HepG2 (cell line): ENCODE measurements around the gene STARD13. TPM values are rescaled to one million over a fixed set of nuclear protein-coding genes. Genes with fewer than 3 reads are reported as not detected.

Experiments
- ATAC-seq: fragments of 200-7000 bp; cut with Tn5 transposase; 3 replicates; pipeline ENCODE4 v1.9.1; 2020; ENCODE audit warnings: mild to moderate bottlenecking, moderate library complexity
- BruUV-seq: library from RNA; stranded (reverse); fragments of 400-500 nt; replicated peaks from 2 replicates; lab custom pipeline; 2021; lab: Mats Ljungman, UMichigan
- CTCF ChIA-PET: fragments of 300-600 bp; formaldehyde crosslinking; extraction: SDS; loops from one replicate; lab custom pipeline; 2021; ENCODE audit warnings: low total read pairs, inconsistent platforms, low intra/inter-chr PET ratio; lab: Yijun Ruan, JAX
- POLR2A ChIA-PET: fragments of 350-600 bp; sonication (Branson Sonifier 250); formaldehyde crosslinking; loops from one replicate; lab custom pipeline; 2020; ENCODE audit warnings: antibody characterized with exemption, inconsistent platforms; lab: Yijun Ruan, JAX
- DNase-seq: peaks from one replicate; pipeline ENCODE4 v3.0.0-alpha.2; 2015; ENCODE audit warnings: low spot score
- FAIRE-seq: peaks from 3 replicates; lab custom pipeline; 2011; peaks lifted over from hg19 to GRCh38; lab: Jason Lieb, UNC
- H2AFZ ChIP-seq: one replicate; pipeline ENCODE4 v1.6.1; 2011; ENCODE audit warnings: low read length, inconsistent platforms
- H3K27ac ChIP-seq: fragments of 300-600 bp; 3 replicates; pipeline ENCODE4 v1.8.0; 2011; ENCODE audit warnings: mixed run types, mild to moderate bottlenecking, mixed read lengths, low read length, inconsistent platforms; ENCODE audit not compliant: insufficient read depth; ENCODE audit errors: extremely low read length
- H3K27me3 ChIP-seq, 2 experiments: fragments of 200-600 bp in 1 of 2; 2 replicates in 1 of 2; 3 replicates in 1 of 2; pipeline versions ENCODE4 v1.6.0 to v1.8.0; 2011; ENCODE audit warnings: low read length in 2 of 2, mild to moderate bottlenecking in 2 of 2, moderate library complexity in 2 of 2, inconsistent platforms in 1 of 2; ENCODE audit not compliant: insufficient read depth in 2 of 2, control insufficient read depth in 1 of 2
- H3K36me3 ChIP-seq, 2 experiments: fragments of 200-600 bp in 1 of 2; replicated peaks in 1 of 2; 2 replicates in 1 of 2; 3 replicates in 1 of 2; pipeline versions ENCODE4 v1.5.1 to v1.8.0; 2011; ENCODE audit warnings: low read length in 2 of 2, inconsistent platforms in 1 of 2; ENCODE audit not compliant: insufficient read depth in 2 of 2, control insufficient read depth in 1 of 2
- H3K4me1 ChIP-seq: 2 replicates; pipeline ENCODE4 v1.5.1; 2012; ENCODE audit warnings: low read length, inconsistent platforms; ENCODE audit not compliant: insufficient read depth
- H3K4me2 ChIP-seq: 2 replicates; pipeline ENCODE4 v1.6.0; 2011; ENCODE audit warnings: low read depth, low read length, inconsistent platforms
- H3K4me3 ChIP-seq, 3 experiments: fragments of 200-600 bp in 1 of 3; sonication (generic), shearing (Covaris generic) in 1 of 3; replicated peaks in 1 of 3; 2 replicates each; pipeline ENCODE4 v1.5.1; 2011 to 2016; ENCODE audit warnings: low read length in 3 of 3, inconsistent platforms in 2 of 3, low read depth in 2 of 3, mild to moderate bottlenecking in 2 of 3, control low read depth in 1 of 3, mixed read lengths in 1 of 3; ENCODE audit not compliant: insufficient read depth in 1 of 3
- H3K79me2 ChIP-seq: one replicate; pipeline ENCODE4 v1.6.1; 2011; ENCODE audit warnings: low read length, inconsistent platforms; ENCODE audit not compliant: insufficient read depth
- H3K9ac ChIP-seq: 2 replicates; pipeline ENCODE4 v1.6.0; 2011; ENCODE audit warnings: mild to moderate bottlenecking, low read depth, low read length, inconsistent platforms; ENCODE audit not compliant: insufficient read depth
- H3K9me3 ChIP-seq: 2 replicates; pipeline ENCODE4 v1.5.1; 2012; ENCODE audit warnings: mild to moderate bottlenecking, low read length
- H4K20me1 ChIP-seq: 2 replicates; pipeline ENCODE4 v1.6.0; 2011; ENCODE audit warnings: inconsistent platforms, mild to moderate bottlenecking, low read length, moderate library complexity; ENCODE audit not compliant: insufficient read depth
- FOXO1 ChIP-seq: sonication (generic); formaldehyde crosslinking; IDR thresholded peaks from 2 replicates; pipeline ENCODE4 v1.4.0; 2020; ENCODE audit warnings: missing genetic modification reagents
- GPN1 ChIP-seq: sonication (generic); formaldehyde crosslinking; IDR thresholded peaks from 2 replicates; pipeline ENCODE4 v1.5.1; 2020; ENCODE audit warnings: missing genetic modification reagents, borderline replicate concordance
- GTF2F1 ChIP-seq: fragments of 150-350 bp; IDR thresholded peaks from 2 replicates; pipeline ENCODE4 v1.6.1; 2014; ENCODE audit warnings: low read length
- ISL2 ChIP-seq: sonication (generic); formaldehyde crosslinking; IDR thresholded peaks from 2 replicates; pipeline ENCODE4 v1.5.0; 2020; ENCODE audit warnings: missing genetic modification reagents
- MYC ChIP-seq: sonication (generic); formaldehyde crosslinking; IDR thresholded peaks from 2 replicates; pipeline ENCODE4 v1.9.0; 2021; ENCODE audit warnings: missing genetic modification reagents, borderline replicate concordance
- NCOA1 ChIP-seq: sonication (generic); formaldehyde crosslinking; IDR thresholded peaks from 2 replicates; pipeline ENCODE4 v1.9.0; 2021; ENCODE audit warnings: missing genetic modification reagents
- SMARCE1 ChIP-seq: fragments of 450-650 bp; IDR thresholded peaks from 2 replicates; pipeline ENCODE4 v1.6.1; 2017; ENCODE audit warnings: borderline replicate concordance
- TARDBP ChIP-seq: sonication (generic); formaldehyde crosslinking; IDR thresholded peaks from 2 replicates; pipeline ENCODE4 v1.8.0; 2022; ENCODE audit warnings: mild to moderate bottlenecking, missing genetic modification reagents
- ZKSCAN5 ChIP-seq: sonication (generic); formaldehyde crosslinking; IDR thresholded peaks from 2 replicates; pipeline ENCODE4 v1.5.1; 2020; ENCODE audit warnings: mild to moderate bottlenecking, missing genetic modification reagents
- ZNF121 ChIP-seq: sonication (generic); formaldehyde crosslinking; IDR thresholded peaks from 2 replicates; pipeline ENCODE4 v1.5.0; 2020; ENCODE audit warnings: mild to moderate bottlenecking, missing genetic modification reagents
- WGBS: methylation state at CpG from one replicate; pipeline ENCODE4 v1.1.6; 2017; ENCODE audit warnings: low lambda C conversion rate; 5-methylcytosine and 5-hydroxymethylcytosine counted together
- in situ Hi-C: cut with HindIII; loops from 2 replicates; pipeline ENCODE4 v1.10.0; 2017; ENCODE audit warnings: low pct_unique_long_range_greater_than_20kb; ENCODE audit not compliant: extremely low pct_ligation_motif_present
- intact Hi-C: fragments of 100-400 bp; cut with micrococcal nuclease; formaldehyde crosslinking; loops from one replicate; pipeline ENCODE4 v1.10.0; 2022; ENCODE audit not compliant: unreplicated experiment
- polyA plus RNA-seq, 8 experiments: library from polyadenylated mRNA; depleted of rRNA in 3 of 8; stranded (reverse) in 7 of 8; unstranded in 1 of 8; fragments of >200 nt; fragmentation: Illumina TruSeq in 4 of 8; extraction: Trizol in 4 of 8; gene quantifications; 2 replicates each; pipeline versions ENCODE4 v1.2.1 to v1.2.3, GENCODE V29; 2011 to 2016; ENCODE audit warnings: low read depth in 4 of 8, missing spikeins in 1 of 8, mixed read lengths in 1 of 8; ENCODE audit not compliant: insufficient read depth in 1 of 8
- total RNA-seq, 5 experiments: library from RNA; depleted of rRNA; stranded (reverse); fragments of >200 nt; fragmentation: Illumina TruSeq; extraction: Trizol; gene quantifications; 2 replicates each; pipeline ENCODE4 v1.2.3, GENCODE V29; 2016; ENCODE audit warnings: low read depth in 1 of 5
- TF ChIP-seq, protein P1 (sequence below): sonication (generic); formaldehyde crosslinking; IDR thresholded peaks from 2 replicates; pipeline ENCODE4 v1.5.0; 2020; ENCODE audit warnings: missing genetic modification reagents, mild to moderate bottlenecking, borderline replicate concordance
- TF ChIP-seq, protein P2 (sequence below): sonication (generic); formaldehyde crosslinking; IDR thresholded peaks from 2 replicates; pipeline ENCODE4 v1.4.0; 2020; ENCODE audit warnings: missing genetic modification reagents
- TF ChIP-seq, protein P3 (sequence below): sonication (generic); formaldehyde crosslinking; IDR thresholded peaks from 2 replicates; pipeline ENCODE4 v1.5.1; 2020; ENCODE audit warnings: missing genetic modification reagents, mild to moderate bottlenecking, borderline replicate concordance

Gene STARD13
- total and polyA plus RNA-seq, 2 of the 13 experiments (the other 11 are each of a cell fraction or from before 2014, with no cell fraction given): 12.8 to 14.3 TPM

DNA sequence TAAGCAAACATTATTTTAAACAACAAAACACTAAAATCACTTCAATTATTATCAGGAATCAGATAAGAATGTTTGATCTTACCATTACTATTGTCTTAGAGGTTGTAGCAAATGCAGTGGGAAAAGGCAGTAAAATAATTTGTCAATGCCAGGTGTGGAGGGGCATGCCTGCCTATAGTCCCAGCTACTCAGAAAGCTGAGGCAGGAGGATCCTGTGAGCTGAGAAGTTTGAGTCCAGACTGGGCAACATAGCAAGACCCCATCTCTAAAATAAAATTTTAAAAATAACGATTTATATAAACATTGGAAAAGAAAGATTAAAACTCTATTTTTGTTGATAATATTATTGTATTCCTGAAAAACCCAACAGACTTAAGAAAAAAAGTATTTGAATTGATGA, 202.5 kb downstream of the STARD13 start:
- H3K4me1 ChIP-seq: peaks cover 4% of the 10 kb centered on the region; the same call in 1 of the 2 replicates
- FAIRE-seq (no peak), DNase-seq (no peak), ATAC-seq (no peak)
- H3K36me3 ChIP-seq: no peaks in the 10 kb centered on the region
- H2AFZ ChIP-seq: no peak overlapping the region
- CTCF ChIA-PET: no interaction called here
- TF ChIP-seq ZNF121 (CRISPR knock-in tag) (peak; percentile 40; the same call in 1 of the 2 replicates), TARDBP (no peak), ISL2 (CRISPR knock-in tag) (no peak), GPN1 (CRISPR knock-in tag) (no peak)
- H4K20me1 ChIP-seq: no peaks in the 10 kb centered on the region
- in situ Hi-C loops (no loop called here), intact Hi-C loops (no loop called here)
- no peak overlapping the region for H3K4me3 ChIP-seq
- no peaks in the 10 kb centered on the region for H3K79me2 ChIP-seq
- no peaks in the 10 kb centered on the region for H3K9me3 ChIP-seq
- BruUV-seq: no TSS peak
- POLR2A ChIA-PET: no interaction called here
- no peak overlapping the region for H3K27ac ChIP-seq
- 59% methylated on average over 1 of the region's 1 CpG for WGBS
- no peak overlapping the region for H3K4me2 ChIP-seq
- H3K27me3 ChIP-seq: no peaks in the 10 kb centered on the region
- no peak overlapping the region for H3K9ac ChIP-seq

DNA sequence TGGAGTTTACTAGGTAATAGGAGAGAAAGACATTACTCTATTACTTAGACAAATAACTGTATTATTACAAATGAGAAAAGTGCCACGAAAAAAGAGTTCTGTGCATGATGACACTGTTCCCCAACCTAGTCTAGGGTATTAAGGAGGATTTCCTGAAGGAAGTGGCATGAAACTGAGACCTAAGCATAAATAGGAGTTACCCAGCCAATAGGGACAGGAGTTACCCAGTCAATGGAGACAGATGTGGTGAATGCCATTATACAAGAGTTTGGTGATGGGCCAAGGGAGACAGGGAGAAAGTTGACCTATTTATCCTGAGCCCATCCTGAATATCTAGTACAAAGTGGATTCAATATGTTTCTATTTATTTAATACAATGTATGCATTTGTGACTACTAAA, 203.9 kb downstream of the STARD13 start:
- ATAC-seq: no peak
- TF ChIP-seq MYC: no peak
- TF ChIP-seq, protein P1, sequence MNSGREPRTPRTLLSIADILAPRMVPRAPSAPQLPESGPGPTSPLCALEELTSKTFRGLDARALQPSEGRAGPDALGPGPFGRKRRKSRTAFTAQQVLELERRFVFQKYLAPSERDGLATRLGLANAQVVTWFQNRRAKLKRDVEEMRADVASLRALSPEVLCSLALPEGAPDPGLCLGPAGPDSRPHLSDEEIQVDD (CRISPR knock-in tag): no peak
- TF ChIP-seq, protein P2, sequence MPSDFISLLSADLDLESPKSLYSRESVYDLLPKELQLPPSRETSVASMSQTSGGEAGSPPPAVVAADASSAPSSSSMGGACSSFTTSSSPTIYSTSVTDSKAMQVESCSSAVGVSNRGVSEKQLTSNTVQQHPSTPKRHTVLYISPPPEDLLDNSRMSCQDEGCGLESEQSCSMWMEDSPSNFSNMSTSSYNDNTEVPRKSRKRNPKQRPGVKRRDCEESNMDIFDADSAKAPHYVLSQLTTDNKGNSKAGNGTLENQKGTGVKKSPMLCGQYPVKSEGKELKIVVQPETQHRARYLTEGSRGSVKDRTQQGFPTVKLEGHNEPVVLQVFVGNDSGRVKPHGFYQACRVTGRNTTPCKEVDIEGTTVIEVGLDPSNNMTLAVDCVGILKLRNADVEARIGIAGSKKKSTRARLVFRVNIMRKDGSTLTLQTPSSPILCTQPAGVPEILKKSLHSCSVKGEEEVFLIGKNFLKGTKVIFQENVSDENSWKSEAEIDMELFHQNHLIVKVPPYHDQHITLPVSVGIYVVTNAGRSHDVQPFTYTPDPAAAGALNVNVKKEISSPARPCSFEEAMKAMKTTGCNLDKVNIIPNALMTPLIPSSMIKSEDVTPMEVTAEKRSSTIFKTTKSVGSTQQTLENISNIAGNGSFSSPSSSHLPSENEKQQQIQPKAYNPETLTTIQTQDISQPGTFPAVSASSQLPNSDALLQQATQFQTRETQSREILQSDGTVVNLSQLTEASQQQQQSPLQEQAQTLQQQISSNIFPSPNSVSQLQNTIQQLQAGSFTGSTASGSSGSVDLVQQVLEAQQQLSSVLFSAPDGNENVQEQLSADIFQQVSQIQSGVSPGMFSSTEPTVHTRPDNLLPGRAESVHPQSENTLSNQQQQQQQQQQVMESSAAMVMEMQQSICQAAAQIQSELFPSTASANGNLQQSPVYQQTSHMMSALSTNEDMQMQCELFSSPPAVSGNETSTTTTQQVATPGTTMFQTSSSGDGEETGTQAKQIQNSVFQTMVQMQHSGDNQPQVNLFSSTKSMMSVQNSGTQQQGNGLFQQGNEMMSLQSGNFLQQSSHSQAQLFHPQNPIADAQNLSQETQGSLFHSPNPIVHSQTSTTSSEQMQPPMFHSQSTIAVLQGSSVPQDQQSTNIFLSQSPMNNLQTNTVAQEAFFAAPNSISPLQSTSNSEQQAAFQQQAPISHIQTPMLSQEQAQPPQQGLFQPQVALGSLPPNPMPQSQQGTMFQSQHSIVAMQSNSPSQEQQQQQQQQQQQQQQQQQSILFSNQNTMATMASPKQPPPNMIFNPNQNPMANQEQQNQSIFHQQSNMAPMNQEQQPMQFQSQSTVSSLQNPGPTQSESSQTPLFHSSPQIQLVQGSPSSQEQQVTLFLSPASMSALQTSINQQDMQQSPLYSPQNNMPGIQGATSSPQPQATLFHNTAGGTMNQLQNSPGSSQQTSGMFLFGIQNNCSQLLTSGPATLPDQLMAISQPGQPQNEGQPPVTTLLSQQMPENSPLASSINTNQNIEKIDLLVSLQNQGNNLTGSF (CRISPR knock-in tag): no peak
- TF ChIP-seq NCOA1 (CRISPR knock-in tag): no peak
- TF ChIP-seq ZKSCAN5 (CRISPR knock-in tag): no peak
- TF ChIP-seq GTF2F1: no peak
- TF ChIP-seq, protein P3, sequence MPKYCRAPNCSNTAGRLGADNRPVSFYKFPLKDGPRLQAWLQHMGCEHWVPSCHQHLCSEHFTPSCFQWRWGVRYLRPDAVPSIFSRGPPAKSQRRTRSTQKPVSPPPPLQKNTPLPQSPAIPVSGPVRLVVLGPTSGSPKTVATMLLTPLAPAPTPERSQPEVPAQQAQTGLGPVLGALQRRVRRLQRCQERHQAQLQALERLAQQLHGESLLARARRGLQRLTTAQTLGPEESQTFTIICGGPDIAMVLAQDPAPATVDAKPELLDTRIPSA (CRISPR knock-in tag): no peak
- no peak for TF ChIP-seq SMARCE1
- TF ChIP-seq FOXO1 (CRISPR knock-in tag): no peak

More for the DNA sequence above, 203.9 kb downstream of the STARD13 start:
- BruUV-seq: no TSS peak
- H3K4me2 ChIP-seq: no peak overlapping the region
- no peak overlapping the region for H3K9ac ChIP-seq
- no peak for FAIRE-seq
- CTCF ChIA-PET: no interaction called here
- DNase-seq: no peak
- POLR2A ChIA-PET: no interaction called here
- no peaks in the 10 kb centered on the region for H3K36me3 ChIP-seq
- no peaks in the 10 kb centered on the region for H3K9me3 ChIP-seq
- H3K4me3 ChIP-seq: no peak overlapping the region
- intact Hi-C loops: no loop called here
- H3K4me1 ChIP-seq: peaks cover 4% of the 10 kb centered on the region; the same call in 1 of the 2 replicates
- H4K20me1 ChIP-seq: no peaks in the 10 kb centered on the region
- 0% methylated on average over 1 of the region's 1 CpG for WGBS
- no peaks in the 10 kb centered on the region for H3K27me3 ChIP-seq
- H3K79me2 ChIP-seq: no peaks in the 10 kb centered on the region
- no peak overlapping the region for H3K27ac ChIP-seq
- in situ Hi-C loops: no loop called here
- no peak overlapping the region for H2AFZ ChIP-seq
